GM21723 (cell line): ENCODE data around the gene TAS2R42.
A peak's percentile ranks its signal among the peaks of the same experiment; 100 is the strongest.

Source experiments
- ATAC-seq: cut with Tn5 transposase; IDR thresholded peaks from one replicate; pipeline ENCODE4 v1.9.1; 2021; ENCODE audit warnings: mild to moderate bottlenecking, moderate library complexity; ENCODE audit not compliant: unreplicated experiment

The TAS2R42 gene, protein sequence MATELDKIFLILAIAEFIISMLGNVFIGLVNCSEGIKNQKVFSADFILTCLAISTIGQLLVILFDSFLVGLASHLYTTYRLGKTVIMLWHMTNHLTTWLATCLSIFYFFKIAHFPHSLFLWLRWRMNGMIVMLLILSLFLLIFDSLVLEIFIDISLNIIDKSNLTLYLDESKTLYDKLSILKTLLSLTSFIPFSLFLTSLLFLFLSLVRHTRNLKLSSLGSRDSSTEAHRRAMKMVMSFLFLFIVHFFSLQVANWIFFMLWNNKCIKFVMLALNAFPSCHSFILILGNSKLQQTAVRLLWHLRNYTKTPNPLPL

DNA sequence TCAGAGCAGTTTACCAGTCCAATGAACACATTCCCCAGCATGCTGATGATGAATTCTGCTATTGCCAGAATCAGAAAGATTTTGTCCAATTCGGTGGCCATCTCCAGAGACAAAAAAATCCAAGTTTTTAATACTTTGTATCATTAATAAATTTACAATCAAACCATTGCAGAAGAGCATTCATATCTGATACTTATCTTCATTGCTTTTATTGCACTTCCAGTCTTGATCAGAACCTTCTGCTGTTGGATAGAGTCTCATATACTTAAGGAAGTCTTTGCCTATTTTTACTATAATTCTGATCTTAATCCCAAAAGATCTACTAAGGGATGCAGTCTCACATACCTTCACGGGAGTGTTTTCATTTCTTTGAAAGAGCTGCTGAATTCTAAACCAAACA, at the start of gene TAS2R42:
Gene TAS2R42, minus strand, starts transcription at position 101 of the 400 bp plus-strand sequence. Its CDS starts 0 bp downstream, at position 101.
- ATAC-seq = no peak

DNA sequence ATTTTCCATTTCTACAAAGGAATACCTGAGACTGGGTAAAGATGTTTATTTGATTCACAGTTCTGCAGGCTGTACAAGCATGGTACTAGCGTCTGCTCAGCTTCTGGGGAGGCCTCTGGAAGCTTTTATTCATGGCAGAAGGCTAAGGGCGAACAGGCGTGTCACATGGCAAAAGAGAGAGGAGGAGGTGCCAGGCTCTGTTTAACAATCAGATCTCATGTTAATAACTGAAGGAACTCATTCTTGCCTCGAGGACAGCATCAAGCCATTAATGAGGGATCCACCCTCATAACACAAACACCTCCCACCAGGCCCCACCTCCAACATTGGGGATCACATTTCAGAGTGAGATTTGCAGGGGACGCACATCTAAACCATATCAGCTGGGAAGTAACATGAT, 46.8 kb upstream of the TAS2R42 start:
- no peak for ATAC-seq

DNA sequence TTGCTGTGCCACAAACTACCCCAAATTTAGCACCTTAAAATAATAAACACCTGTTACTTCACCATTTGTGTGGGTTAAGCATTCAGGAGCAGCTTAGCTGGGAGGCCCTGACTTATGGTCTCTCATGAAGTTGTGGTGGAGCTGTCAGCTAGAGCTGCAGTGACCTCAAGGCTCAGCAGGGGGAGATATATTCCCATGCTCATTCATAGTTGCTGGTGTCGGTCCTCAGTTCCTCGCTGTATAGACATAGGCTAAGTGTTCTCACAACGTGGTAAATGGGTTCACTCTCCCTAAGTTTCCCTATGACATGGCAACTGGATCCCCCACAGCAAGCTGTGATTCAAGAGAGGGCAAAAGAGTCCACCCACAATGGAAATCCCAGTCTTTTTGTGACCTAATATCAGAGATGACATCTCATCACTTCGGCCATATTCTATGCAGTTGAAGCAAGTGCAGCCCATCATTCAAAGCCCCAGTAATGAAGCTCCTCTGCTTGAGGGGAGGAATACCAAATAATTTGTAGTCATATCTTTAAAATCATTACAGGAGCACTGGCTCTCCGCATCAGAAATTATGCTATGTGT, 41.7 kb upstream of the TAS2R42 start:
- ATAC-seq = peak; percentile 78

DNA sequence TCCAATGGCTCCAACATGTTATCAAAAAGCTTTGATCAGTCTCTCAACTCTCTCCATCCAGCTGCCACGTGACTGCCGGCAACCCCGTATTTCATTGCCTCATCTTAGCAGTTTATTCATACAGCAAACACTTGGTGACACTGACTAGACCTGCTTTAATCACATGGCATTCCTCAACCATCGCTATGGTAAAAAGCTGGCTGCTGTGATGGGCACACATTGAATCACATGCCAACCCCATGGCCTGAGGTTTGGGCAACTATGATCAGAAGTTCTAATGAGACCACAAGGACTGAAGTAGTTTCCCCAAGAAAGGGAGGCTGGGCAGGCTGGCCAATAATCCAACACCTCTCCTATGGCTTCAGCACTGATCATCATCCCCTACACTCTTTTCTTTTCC, 40.6 kb upstream of the TAS2R42 start:
- no peak for ATAC-seq

DNA sequence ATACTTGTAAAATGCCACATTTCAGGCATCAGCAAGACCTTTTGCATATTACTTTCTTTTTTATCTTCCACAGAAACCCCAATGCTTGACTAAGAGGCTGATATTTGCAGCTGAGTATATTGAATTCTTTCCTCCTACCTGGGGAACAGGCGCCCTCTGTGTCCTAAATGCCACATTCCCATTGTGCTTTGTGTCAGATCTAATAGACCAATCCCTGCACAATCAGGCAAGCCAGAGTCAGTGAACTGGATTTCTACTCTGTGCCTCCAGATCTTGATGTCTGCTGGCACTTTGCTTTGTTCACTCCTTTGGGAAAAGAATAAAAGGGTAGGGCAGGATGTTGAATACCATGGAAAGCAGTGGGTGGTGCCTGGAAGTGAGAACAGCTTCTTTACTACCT, 22.4 kb upstream of the TAS2R42 start:
- ATAC-seq = no peak

DNA sequence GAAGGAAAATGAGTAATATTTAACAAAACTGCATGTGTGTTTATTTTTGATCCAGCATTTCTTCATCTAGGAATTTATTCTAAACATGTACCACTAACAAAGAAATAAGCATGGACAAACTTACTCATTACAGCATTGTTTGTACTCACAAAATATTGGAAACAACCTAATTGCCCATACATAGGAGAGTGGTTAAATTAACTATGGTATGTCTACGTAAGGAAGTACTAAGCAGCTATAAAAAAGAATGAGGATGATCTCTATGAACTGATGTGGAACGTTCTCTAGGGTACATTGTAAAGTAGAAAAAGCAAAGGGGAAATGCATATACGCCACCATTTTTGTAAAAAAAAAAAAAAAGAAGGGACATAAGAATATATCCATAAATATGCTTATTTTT, 17.4 kb upstream of the TAS2R42 start:
- ATAC-seq = no peak

DNA sequence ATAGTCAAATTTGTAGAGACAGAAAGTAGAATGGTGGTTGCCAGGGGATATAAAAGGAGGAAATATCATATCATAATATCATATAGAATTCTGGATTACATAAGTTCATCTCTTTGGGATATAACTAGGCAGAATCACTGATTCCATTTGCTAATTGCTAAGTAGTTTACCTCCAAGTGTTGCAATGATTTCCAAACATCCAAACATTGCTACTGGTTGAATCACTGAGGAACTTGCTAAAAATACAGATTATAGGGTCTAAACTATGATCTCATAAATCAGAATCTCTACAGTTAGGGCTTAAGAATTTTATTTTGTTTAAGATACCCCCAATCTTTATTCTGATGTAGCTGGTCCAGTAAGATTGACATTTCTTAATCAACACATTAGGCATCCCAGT, 16.1 kb upstream of the TAS2R42 start:
- no peak for ATAC-seq

DNA sequence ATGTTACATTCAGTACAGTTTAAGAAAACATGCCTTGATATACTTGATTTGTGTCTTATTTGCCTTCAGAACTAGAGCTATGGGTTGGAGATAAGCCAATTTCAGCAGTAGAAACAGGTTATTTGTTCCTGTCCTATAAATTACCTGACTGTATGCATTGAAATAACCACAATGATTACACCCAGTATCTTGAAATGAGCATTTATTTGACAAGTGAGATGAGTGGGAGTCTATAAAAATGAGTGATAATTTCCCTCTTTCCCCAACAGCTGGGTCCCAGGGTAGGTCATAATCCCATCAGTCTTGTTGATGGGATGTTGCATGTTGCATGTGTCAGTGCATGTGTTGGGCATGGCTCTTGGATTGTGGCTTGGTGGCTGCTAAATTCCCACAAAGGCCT, 3.7 kb downstream of the TAS2R42 start:
- no peak for ATAC-seq

DNA sequence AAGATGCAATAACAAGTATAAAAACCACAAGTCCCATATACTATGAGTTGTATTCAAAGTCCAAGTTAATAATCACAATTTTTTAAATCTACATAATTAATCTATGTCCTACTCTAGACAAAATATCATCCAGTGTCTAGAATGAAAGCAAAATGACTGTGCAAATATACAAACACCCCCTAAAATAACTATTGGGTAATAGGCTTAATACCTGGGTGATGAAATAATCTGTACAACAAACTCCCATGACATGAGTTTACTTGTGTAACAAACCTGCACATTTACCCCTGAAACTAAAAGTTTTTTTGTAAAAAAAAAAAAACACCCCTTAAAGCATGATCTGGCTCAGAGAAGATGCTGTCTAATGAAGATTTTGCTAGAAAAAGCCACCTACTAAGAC, 4.2 kb downstream of the TAS2R42 start:
- ATAC-seq = no peak

DNA sequence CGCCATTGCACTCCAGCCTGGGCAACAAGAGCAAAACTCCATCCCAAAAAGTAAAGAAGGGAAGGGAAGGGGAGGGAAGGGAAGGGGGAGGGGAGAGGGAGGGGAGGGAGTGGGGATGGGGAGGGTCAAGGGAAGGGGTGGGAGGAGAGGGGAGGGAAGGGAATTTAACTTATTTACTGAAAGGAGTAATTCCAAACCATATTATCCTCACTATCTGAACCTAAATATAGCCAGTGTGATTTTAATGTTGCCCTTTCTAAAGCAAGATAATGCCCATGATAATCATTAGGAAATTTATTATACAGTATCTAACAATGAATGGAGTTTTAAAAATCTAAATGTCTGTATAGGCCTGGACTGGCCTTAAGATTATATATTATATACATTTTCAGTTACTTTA, 8.5 kb downstream of the TAS2R42 start:
- ATAC-seq = no peak

DNA sequence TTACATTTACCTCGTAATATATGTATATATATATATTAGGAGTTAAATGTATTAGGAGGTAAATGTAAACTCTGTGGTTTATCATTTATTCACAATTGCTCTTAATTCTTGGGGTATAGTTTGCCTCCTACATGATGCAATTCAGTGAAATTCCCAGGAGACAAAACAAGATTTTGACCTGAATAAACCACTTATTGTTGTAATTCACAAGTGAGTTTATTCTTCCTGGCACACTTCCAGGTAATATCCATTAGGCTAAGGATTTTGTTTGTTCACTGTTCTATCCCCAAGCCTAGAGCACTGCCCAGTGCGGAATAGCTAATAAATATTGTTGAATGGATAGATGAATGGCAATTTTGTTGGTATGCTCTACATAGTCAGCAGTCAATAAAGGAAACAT, 12.7 kb downstream of the TAS2R42 start:
- ATAC-seq = no peak

DNA sequence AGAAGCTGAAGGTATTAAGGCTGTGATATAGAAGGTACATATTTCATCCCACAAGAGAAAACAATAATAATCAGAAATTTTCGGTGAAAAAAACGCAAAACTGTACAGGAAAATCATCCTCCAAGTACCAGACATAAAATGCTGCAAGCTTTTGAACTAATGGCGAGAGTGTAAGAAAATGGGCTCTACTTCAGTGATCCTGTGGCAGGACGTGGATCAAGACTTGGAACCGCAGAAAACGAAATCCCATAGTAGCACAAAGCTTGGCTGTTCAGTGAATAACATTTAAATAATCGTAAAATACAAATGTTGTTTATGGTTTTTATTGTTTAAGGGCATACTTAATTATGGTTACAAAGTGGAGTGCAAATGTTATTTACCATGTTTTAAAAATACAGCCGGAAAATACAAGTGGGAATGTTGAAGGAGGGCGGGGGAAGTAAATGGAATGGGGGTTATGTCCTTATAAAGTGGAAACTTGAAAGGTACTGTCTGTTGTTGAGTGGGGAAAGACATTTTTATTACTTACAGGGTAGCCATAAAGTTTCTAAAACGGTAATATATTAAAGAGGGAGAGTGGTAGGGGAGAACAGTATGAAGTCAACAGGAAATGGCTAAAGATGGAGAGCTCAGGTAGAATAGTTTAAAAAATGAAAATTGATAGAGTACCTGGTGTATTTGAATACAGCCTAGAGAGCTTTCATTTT, 14.6 kb downstream of the TAS2R42 start:
- no peak for ATAC-seq

DNA sequence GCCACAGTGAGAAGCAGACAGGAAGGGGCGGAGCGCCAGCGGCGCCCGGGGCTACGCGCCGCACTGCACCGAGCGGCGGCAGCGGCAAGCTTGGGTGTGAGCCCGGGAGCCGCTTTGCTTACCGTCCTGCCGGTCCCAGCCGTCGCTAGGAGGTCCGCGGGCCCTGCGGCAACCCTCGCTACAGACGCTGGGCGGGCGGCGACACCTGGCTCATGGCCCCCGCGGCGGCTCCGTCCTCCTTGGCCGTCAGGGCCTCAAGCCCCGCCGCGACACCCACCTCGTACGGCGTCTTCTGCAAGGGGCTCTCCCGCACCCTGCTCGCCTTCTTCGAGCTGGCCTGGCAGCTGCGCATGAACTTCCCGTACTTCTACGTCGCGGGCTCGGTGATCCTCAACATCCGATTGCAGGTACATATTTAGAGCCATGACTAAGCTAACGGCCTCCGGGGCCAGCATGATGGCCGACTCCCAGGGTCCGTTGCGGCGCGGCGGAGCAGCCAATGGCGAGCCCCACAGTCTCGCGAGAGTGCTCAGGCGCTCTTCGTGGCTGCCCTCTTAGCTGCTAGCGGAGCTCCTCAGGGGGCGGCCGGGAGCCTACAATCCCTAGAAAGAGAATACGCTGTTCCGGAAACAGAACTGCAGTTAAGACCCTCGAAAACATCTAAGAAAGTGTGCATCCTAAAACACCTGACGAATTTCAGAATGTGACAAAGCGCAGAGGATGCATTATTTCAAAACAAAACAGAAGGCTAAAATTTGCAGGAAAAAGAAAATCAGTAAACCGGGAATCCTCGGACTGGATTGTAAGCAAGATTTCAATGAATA, 15.4 kb downstream of the TAS2R42 start, which contains the start of gene SMIM10L1:
Gene SMIM10L1, plus strand, starts transcription at position 50 of the 824 bp plus-strand sequence. Its CDS starts 163 bp downstream, at position 213.
- peak; percentile 98 for ATAC-seq

DNA sequence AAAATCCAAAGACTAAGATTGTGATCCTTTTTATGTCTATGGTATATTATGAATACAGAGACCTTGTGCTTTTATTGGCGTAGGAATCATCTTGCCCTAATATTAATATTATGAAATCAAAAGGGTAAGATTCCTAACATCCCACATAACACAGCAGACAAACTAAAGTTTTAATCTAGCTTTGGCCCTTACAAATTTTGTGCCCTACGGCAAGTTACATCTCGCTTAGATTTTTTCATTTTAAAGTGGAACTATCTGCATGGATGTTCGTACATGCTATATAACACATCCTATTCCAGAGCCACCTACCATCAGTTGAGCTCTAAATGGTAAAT, 16.0 kb downstream of the TAS2R42 start:
- no peak for ATAC-seq

DNA sequence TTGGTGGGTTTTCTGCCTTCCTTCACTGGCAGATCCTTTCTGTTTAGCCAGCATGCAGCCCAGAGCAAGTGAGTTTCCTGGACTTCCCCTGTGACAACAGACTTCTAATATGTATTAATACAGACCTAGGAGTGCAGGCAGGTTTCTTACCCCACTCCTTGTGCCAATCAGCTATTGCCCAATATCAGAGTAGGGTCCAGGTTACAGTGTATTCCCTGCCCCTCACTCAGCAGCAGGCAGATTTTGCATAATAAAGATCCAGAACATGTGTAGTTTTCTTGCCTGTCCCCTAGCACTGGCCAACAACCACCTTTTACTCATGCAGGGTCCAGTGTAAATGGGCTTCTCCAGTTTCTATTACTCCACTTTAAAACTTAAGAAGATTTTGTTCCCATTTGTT, 20.4 kb downstream of the TAS2R42 start:
- no peak for ATAC-seq

DNA sequence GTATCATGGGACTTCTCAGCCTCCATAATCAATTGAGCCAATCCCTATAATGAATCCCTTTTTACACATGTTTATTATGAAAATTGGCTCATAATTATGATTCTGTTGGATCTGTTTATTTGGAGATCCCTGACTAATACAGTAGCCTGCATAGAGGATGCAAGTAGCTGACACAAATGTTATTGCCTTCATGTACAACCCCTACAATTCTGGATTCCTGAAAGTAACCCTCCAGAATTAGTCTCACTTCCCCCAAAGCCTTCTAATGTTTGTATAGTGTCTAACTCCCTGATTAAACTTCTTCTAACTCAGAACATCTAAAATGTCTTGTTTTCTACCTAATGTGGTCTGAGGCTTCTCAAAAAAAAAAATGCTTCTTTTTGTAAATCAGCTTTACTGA, 22.4 kb downstream of the TAS2R42 start:
- no peak for ATAC-seq

DNA sequence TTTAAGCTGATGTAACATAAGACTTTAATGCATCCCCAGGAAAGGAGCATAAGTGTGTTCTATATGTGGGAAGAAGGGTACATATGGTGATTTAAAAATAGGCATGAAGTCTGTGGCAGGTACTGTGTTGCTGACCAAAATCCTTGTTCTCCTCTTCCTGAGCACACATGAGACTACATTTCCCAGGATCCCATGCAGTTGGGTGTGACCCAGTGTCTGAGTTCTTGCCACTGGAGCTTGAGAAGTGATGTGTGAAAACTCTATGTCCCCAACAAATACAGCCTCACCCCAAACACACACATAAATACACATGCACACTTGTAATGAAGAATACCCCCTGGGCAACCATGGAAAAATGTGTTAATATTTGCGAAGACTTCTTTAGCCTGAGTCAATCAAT, 24.2 kb downstream of the TAS2R42 start:
- ATAC-seq = no peak

DNA sequence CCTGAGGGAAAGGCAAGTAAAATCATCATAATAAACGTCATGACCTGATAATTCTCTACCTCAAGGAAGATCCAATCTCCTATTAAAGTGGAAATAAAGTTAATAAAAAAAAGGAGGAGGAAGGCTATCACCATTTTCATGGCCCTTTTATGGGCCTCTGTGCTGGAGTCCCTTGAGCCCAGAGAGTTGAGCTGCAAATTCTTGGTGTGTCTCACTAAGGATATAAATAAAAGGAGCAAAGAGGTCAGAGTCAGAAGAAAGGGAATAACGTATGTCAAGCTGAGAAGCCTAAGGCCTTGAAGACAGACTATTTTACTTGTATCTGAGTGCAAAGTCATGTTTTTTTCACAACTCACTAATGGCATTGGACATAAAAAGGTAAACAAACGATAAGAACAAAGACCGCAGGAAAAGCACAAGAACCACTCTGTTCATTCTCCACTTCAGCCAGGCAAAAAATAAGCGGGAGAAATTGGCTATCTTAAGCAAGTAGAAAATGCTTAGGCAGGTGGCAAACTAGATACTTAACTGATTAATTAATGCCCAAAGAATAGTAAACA, 27.8 kb downstream of the TAS2R42 start:
- no peak for ATAC-seq

DNA sequence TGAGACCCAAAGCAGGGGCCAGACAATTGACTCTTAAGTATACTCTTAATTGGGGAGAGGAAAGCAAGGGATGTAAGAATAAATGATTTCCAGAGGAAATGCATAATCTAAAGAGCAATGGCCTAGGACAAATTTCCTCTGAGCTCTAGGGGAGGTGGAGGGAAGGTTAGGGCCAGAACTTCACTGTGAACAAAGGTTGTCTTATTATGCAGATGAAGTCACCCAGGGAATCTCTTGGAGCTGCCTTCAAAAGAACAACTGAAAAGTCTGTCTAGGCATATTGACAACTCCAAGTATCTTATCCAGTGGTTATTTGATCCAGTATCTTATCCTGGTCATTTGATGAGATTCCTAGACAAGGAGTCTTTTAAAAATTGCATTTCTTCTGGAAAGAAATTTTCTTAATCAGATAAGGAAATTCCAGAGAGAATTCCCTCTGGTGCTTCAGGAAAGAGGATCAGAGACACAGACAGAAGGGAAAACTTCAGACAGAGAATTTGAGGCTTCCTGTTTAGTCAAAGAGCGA, 32.3 kb downstream of the TAS2R42 start:
- no peak for ATAC-seq

DNA sequence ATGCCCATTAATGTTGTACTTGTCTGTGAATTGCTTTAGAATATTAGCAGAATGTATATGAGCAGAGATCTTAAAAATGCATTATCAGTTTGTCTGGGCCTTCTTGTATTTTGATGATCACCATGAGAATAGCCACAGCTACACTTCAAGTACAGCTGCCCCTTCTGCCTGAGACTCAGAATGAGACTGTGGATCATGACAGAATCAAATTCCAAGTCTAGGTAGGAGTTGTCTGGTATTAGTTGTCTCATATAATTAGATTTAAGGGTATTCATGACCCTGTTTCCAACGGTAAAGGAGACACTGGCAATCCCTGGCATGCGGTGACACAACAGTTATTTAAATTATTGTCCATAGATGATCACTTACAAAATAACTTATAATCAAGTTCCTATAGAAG, 34.0 kb downstream of the TAS2R42 start:
- ATAC-seq = no peak

DNA sequence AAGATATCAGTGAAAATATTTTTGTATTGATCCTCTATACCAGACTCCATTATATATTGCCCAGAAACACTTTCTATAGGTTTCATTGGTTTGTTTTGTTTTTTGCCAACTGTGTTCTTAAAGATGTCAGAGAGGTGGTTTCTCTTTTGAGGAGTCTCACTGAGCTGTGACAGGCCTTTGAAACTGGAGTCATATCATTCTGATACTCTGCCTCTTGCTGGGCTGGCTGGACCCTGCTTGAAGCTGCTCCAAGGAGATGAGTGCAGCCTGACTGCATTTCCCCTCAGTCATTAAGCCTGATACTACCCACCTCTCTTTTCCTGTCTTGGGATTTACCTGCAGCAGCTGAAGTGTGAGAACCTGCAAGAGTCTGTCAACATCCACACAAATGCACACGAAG, 35.9 kb downstream of the TAS2R42 start:
- no peak for ATAC-seq
